Bronchial epithelial cell (primary cell): Measurements from ENCODE around the gene BCAN. TPM values are rescaled to one million over a fixed set of nuclear protein-coding genes. Genes with fewer than 3 reads are reported as not detected.

Experiments
- DNase-seq: peaks from one replicate; pipeline ENCODE4 v3.0.0-alpha.2; 2010; ENCODE audit warnings: low read depth
- FAIRE-seq: peaks from 2 replicates; lab custom pipeline; 2011; peaks lifted over from hg19 to GRCh38; lab: Jason Lieb, UNC
- H3K27me3 ChIP-seq: 2 replicates; pipeline ENCODE4 v1.5.1; 2011; ENCODE audit warnings: low read length; ENCODE audit not compliant: control insufficient read depth, insufficient read depth
- H3K36me3 ChIP-seq: 2 replicates; pipeline ENCODE4 v1.5.1; 2011; ENCODE audit warnings: low read length; ENCODE audit not compliant: control insufficient read depth, insufficient read depth
- H3K4me3 ChIP-seq: 2 replicates; pipeline ENCODE4 v1.5.1; 2011; ENCODE audit warnings: mild to moderate bottlenecking, low read depth, low read length, control low read depth
- CTCF ChIP-seq: IDR thresholded peaks from 2 replicates; pipeline ENCODE4 v1.5.1; 2011; ENCODE audit warnings: mild to moderate bottlenecking, moderate library complexity, low read length, control low read depth, inconsistent platforms; ENCODE audit not compliant: insufficient read depth, severe bottlenecking
- total RNA-seq: library from RNA; depleted of rRNA; stranded (reverse); fragments of >200 nt; gene quantifications from 2 replicates; pipeline ENCODE4 v1.2.1, GENCODE V29; 2014

BCAN gene
- total RNA-seq, 1 donor from 2014 or later, result not detected

GRCh38 chr1:156689035-156689952 is 47.4 kb downstream of the BCAN start:
- H3K36me3 ChIP-seq, result no peaks in the 10 kb centered on the region
- H3K4me3 ChIP-seq, result peak overlapping the region; percentile 1
- peak; percentile 80 for DNase-seq
- FAIRE-seq, result no peak
- H3K27me3 ChIP-seq, result no peaks in the 10 kb centered on the region
- peak; percentile 98 for TF ChIP-seq CTCF

- no peaks in the 10 kb centered on the region for H3K36me3 ChIP-seq
- no peak for TF ChIP-seq CTCF
- FAIRE-seq (no peak), DNase-seq (peak; percentile 73)
- no peaks in the 10 kb centered on the region for H3K27me3 ChIP-seq
- no peak overlapping the region for H3K4me3 ChIP-seq
Observed at GRCh38 chr1:156689953-156690674, 48.2 kb downstream of the BCAN start.

GRCh38 chr1:156690675-156691036 is 48.7 kb downstream of the BCAN start:
- Histone ChIP-seq H3K27me3 (no peaks in the 10 kb centered on the region), H3K4me3 (no peak overlapping the region), H3K36me3 (no peaks in the 10 kb centered on the region)
- DNase-seq (no peak), FAIRE-seq (no peak)
- no peak for TF ChIP-seq CTCF

- no peak for TF ChIP-seq CTCF
- no peak for DNase-seq
- FAIRE-seq, result no peak
- Histone ChIP-seq H3K27me3 (no peaks in the 10 kb centered on the region), H3K36me3 (no peaks in the 10 kb centered on the region), H3K4me3 (no peak overlapping the region)
Observed at GRCh38 chr1:156691191-156691590, 49.3 kb downstream of the BCAN start.

- no peak for TF ChIP-seq CTCF
- Histone ChIP-seq H3K4me3 (no peak overlapping the region), H3K27me3 (no peaks in the 10 kb centered on the region), H3K36me3 (no peaks in the 10 kb centered on the region)
- DNase-seq (peak; percentile 95), FAIRE-seq (no peak)
Observed at GRCh38 chr1:156691665-156692440, 49.9 kb downstream of the BCAN start.
